GM12878 (cell line): ENCODE results near the gene EDA2R. TPM values are rescaled to one million over a fixed set of nuclear protein-coding genes. Genes with fewer than 3 reads are reported as not detected.

Experiments
- ATAC-seq: fragments of 200-7000 bp; cut with Tn5 transposase; 3 replicates; pipeline ENCODE4 v1.9.1; 2020; ENCODE audit warnings: mild to moderate bottlenecking, moderate library complexity
- BruUV-seq: library from RNA; stranded (reverse); fragments of 400-500 nt; replicated peaks from 2 replicates; lab custom pipeline; 2021; lab: Mats Ljungman, UMichigan
- CTCF ChIA-PET: fragments of 300-600 bp; sonication (Branson Sonifier 250); formaldehyde crosslinking; extraction: SDS; loops from one replicate; lab custom pipeline; 2021; ENCODE audit warnings: inconsistent platforms; lab: Yijun Ruan, JAX
- POLR2A ChIA-PET: fragments of 350-600 bp; formaldehyde crosslinking; extraction: SDS; loops from one replicate; lab custom pipeline; 2021; ENCODE audit warnings: inconsistent platforms; lab: Charles Lee
- RAD21 ChIA-PET: fragments of 300-600 bp; sonication (Branson Sonifier 250); formaldehyde crosslinking; loops from one replicate; lab custom pipeline; 2023; ENCODE audit warnings: antibody characterized with exemption; ENCODE audit not compliant: unreplicated experiment; lab: Charles Lee
- SMC1A ChIA-PET: fragments of 300-600 bp; sonication (Branson Sonifier 250); formaldehyde crosslinking; loops from one replicate; lab custom pipeline; 2023; ENCODE audit not compliant: unreplicated experiment, uncharacterized antibody; lab: Charles Lee
- DNase-seq: peaks from one replicate; pipeline ENCODE4 v3.0.0-alpha.2; 2011; ENCODE audit warnings: low read depth, low spot score
- FAIRE-seq: peaks from 3 replicates; lab custom pipeline; 2011; peaks lifted over from hg19 to GRCh38; lab: Jason Lieb, UNC
- H2AFZ ChIP-seq: 2 replicates; pipeline ENCODE4 v1.6.0; 2011; ENCODE audit warnings: low read depth, low read length, control low read depth; ENCODE audit not compliant: control insufficient read depth
- H3K27ac ChIP-seq: 2 replicates; pipeline ENCODE4 v1.5.1; 2011; ENCODE audit warnings: control low read depth; ENCODE audit not compliant: control insufficient read depth, insufficient read depth
- H3K27me3 ChIP-seq, 2 experiments: replicated peaks in 1 of 2; 2 replicates each; pipeline versions ENCODE4 v1.6.0 to v1.6.1; 2011; ENCODE audit warnings: low read length in 1 of 2; ENCODE audit not compliant: control insufficient read depth in 2 of 2, insufficient read depth in 2 of 2
- H3K36me3 ChIP-seq, 2 experiments: 2 replicates each; pipeline ENCODE4 v1.5.1; 2011; ENCODE audit warnings: low read length in 1 of 2; ENCODE audit not compliant: control insufficient read depth in 2 of 2, insufficient read depth in 2 of 2
- H3K4me1 ChIP-seq: 2 replicates; pipeline ENCODE4 v1.6.1; 2011; ENCODE audit warnings: mild to moderate bottlenecking, low read length, moderate library complexity, mixed read lengths; ENCODE audit not compliant: control insufficient read depth, insufficient read depth
- H3K4me2 ChIP-seq: 2 replicates; pipeline ENCODE4 v1.6.0; 2011; ENCODE audit warnings: control low read depth; ENCODE audit not compliant: control insufficient read depth, insufficient read depth
- H3K4me3 ChIP-seq: fragments of 200-600 bp; sonication (generic); 2 replicates; pipeline ENCODE4 v1.5.1; 2016
- H3K79me2 ChIP-seq: 2 replicates; pipeline ENCODE4 v1.6.0; 2011; ENCODE audit warnings: low read length; ENCODE audit not compliant: control insufficient read depth, insufficient read depth
- H3K9ac ChIP-seq: 2 replicates; pipeline ENCODE4 v1.8.0; 2011; ENCODE audit warnings: low read length, control low read depth, mixed read lengths; ENCODE audit not compliant: control insufficient read depth, insufficient read depth
- H3K9me3 ChIP-seq: replicated peaks from 3 replicates; pipeline ENCODE4 v1.5.1; 2011; ENCODE audit warnings: mild to moderate bottlenecking, low read length; ENCODE audit not compliant: control insufficient read depth, insufficient read depth
- H4K20me1 ChIP-seq: 2 replicates; pipeline ENCODE4 v1.6.0; 2011; ENCODE audit not compliant: control insufficient read depth, insufficient read depth
- EZH2 ChIP-seq: IDR thresholded peaks from 2 replicates; pipeline ENCODE4 v1.6.1; 2012; ENCODE audit warnings: low read depth, mild to moderate bottlenecking, control low read depth, inconsistent platforms, low read length, borderline replicate concordance; ENCODE audit not compliant: control insufficient read depth
- MTA2 ChIP-seq: fragments of 450-650 bp; IDR thresholded peaks from 2 replicates; pipeline ENCODE4 v1.6.1; 2016; ENCODE audit warnings: low read depth, mild to moderate bottlenecking, moderate library complexity
- STAT1 ChIP-seq: fragments of 450-650 bp; conservative IDR thresholded peaks from 2 replicates; pipeline ENCODE4 v1.6.1; 2014; ENCODE audit warnings: antibody characterized with exemption, mild to moderate bottlenecking
- ZNF217 ChIP-seq: fragments of 450-650 bp; IDR thresholded peaks from 2 replicates; pipeline ENCODE4 v1.6.1; 2017; ENCODE audit warnings: antibody characterized with exemption, mild to moderate bottlenecking
- ZZZ3 ChIP-seq: IDR thresholded peaks from 2 replicates; pipeline ENCODE4 v1.6.1; 2011; ENCODE audit warnings: low read depth; ENCODE audit not compliant: control insufficient read depth, insufficient read length
- in situ Hi-C: fragments of 300-500 bp; cut with MboI; formaldehyde crosslinking; loops from 9 replicates; pipeline ENCODE4 v1.14.3; 2018; ENCODE audit warnings: mixed read lengths
- intact Hi-C: fragments of 100-400 bp; cut with micrococcal nuclease; formaldehyde crosslinking; loops from one replicate; pipeline ENCODE4 v1.14.2; 2022; ENCODE audit not compliant: unreplicated experiment
- polyA plus RNA-seq, 11 experiments: library from polyadenylated mRNA; depleted of rRNA in 4 of 11; unstranded in 6 of 11; stranded (reverse) in 5 of 11; fragments of >200 nt; fragmentation: Nextera tagmentation in 4 of 11; fragmentation: Illumina TruSeq in 1 of 11; extraction: Ambion mirVana in 4 of 11; extraction: Trizol in 1 of 11; gene quantifications; 1 replicate in 1 of 11; 2 replicates in 10 of 11; pipeline versions ENCODE4 v1.2.1 to v1.2.3, GENCODE V29; 2011 to 2016; ENCODE audit warnings: inconsistent platforms in 2 of 11, missing spikeins in 2 of 11, low read depth in 1 of 11
- small RNA-seq: library from RNA; depleted of rRNA; stranded (forward); fragments of <200 nt; gene quantifications from one replicate; pipeline ENCODE3, GENCODE V24; 2014
- total RNA-seq, 4 experiments: library from RNA; depleted of rRNA in 3 of 4; stranded (reverse); fragments of >200 nt in 3 of 4; fragmentation: Illumina TruSeq in 1 of 4; extraction: Trizol in 1 of 4; gene quantifications; 2 replicates each; pipeline versions ENCODE4 v1.2.1 to v1.2.3, GENCODE V29; 2013 to 2021
- TF ChIP-seq, protein P1 (sequence below): fragments of 450-650 bp; IDR thresholded peaks from 2 replicates; pipeline ENCODE4 v1.6.1; 2017; ENCODE audit warnings: mild to moderate bottlenecking, moderate library complexity
- TF ChIP-seq, protein P2 (sequence below): fragments of 150-350 bp; IDR thresholded peaks from 2 replicates; pipeline ENCODE4 v1.6.1; 2016; ENCODE audit warnings: low read depth, low read length

The EDA2R gene
- total and polyA plus RNA-seq, 10 of the 15 experiments (the other 5 are each of a cell fraction or from before 2014, with no cell fraction given), result 3.3 to 33.5 (median 8.4) TPM

DNA sequence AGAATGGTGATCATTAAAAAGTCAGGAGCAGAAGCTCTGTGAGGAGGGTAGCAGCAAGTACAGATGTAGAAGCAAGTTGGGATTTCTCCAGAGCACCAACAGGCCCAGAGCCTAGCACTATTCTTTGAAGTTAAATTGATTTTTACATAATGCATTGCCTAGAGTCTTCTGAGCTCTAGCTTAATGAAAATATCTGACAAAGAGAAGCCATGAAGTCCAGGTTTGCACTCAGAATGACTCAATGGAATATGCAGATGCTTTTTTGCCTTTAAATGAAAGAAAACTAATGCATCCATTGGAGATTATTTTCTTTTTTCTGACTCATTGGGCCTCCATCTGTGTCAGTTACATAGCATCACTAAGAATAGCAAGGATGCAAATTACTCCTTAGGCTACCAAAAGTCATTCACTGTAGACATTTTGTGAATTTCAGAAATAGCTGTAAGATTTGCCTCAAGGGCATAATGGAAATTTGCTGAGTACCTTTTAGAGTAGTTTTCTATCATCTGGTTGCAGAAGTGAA, 91.0 kb downstream of the EDA2R start:
- TF ChIP-seq, protein P1, sequence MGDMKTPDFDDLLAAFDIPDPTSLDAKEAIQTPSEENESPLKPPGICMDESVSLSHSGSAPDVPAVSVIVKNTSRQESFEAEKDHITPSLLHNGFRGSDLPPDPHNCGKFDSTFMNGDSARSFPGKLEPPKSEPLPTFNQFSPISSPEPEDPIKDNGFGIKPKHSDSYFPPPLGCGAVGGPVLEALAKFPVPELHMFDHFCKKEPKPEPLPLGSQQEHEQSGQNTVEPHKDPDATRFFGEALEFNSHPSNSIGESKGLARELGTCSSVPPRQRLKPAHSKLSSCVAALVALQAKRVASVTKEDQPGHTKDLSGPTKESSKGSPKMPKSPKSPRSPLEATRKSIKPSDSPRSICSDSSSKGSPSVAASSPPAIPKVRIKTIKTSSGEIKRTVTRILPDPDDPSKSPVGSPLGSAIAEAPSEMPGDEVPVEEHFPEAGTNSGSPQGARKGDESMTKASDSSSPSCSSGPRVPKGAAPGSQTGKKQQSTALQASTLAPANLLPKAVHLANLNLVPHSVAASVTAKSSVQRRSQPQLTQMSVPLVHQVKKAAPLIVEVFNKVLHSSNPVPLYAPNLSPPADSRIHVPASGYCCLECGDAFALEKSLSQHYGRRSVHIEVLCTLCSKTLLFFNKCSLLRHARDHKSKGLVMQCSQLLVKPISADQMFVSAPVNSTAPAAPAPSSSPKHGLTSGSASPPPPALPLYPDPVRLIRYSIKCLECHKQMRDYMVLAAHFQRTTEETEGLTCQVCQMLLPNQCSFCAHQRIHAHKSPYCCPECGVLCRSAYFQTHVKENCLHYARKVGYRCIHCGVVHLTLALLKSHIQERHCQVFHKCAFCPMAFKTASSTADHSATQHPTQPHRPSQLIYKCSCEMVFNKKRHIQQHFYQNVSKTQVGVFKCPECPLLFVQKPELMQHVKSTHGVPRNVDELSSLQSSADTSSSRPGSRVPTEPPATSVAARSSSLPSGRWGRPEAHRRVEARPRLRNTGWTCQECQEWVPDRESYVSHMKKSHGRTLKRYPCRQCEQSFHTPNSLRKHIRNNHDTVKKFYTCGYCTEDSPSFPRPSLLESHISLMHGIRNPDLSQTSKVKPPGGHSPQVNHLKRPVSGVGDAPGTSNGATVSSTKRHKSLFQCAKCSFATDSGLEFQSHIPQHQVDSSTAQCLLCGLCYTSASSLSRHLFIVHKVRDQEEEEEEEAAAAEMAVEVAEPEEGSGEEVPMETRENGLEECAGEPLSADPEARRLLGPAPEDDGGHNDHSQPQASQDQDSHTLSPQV, result no peak
- TF ChIP-seq ZNF217, result no peak
- TF ChIP-seq, protein P2, sequence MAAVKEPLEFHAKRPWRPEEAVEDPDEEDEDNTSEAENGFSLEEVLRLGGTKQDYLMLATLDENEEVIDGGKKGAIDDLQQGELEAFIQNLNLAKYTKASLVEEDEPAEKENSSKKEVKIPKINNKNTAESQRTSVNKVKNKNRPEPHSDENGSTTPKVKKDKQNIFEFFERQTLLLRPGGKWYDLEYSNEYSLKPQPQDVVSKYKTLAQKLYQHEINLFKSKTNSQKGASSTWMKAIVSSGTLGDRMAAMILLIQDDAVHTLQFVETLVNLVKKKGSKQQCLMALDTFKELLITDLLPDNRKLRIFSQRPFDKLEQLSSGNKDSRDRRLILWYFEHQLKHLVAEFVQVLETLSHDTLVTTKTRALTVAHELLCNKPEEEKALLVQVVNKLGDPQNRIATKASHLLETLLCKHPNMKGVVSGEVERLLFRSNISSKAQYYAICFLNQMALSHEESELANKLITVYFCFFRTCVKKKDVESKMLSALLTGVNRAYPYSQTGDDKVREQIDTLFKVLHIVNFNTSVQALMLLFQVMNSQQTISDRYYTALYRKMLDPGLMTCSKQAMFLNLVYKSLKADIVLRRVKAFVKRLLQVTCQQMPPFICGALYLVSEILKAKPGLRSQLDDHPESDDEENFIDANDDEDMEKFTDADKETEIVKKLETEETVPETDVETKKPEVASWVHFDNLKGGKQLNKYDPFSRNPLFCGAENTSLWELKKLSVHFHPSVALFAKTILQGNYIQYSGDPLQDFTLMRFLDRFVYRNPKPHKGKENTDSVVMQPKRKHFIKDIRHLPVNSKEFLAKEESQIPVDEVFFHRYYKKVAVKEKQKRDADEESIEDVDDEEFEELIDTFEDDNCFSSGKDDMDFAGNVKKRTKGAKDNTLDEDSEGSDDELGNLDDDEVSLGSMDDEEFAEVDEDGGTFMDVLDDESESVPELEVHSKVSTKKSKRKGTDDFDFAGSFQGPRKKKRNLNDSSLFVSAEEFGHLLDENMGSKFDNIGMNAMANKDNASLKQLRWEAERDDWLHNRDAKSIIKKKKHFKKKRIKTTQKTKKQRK, result no peak
- no peak for TF ChIP-seq ZZZ3
- no peak for TF ChIP-seq MTA2
- no peak for TF ChIP-seq EZH2
- no peak for TF ChIP-seq STAT1
- TF ChIP-seq, all 136 proteins: peak for 0

More for the DNA sequence above, 91.0 kb downstream of the EDA2R start:
- Histone ChIP-seq H3K36me3 (no peaks in the 10 kb centered on the region), H3K4me3 (no peak overlapping the region), H3K27ac (no peak overlapping the region), H2AFZ (no peak overlapping the region), H3K27me3 (no peaks in the 10 kb centered on the region), H4K20me1 (no peaks in the 10 kb centered on the region), H3K79me2 (no peaks in the 10 kb centered on the region), H3K4me2 (no peak overlapping the region), H3K4me1 (no peaks in the 10 kb centered on the region), H3K9me3 (no peaks in the 10 kb centered on the region), H3K9ac (no peak overlapping the region)
- SMC1A ChIA-PET, result no interaction called here
- CTCF ChIA-PET, result no interaction called here
- RAD21 ChIA-PET, result no interaction called here
- ATAC-seq, result no peak
- BruUV-seq, result no TSS peak
- intact Hi-C loops, result no loop called here
- DNase-seq, result no peak
- POLR2A ChIA-PET, result no interaction called here
- FAIRE-seq, result no peak
- in situ Hi-C loops, result no loop called here

Small RNA genes lying within 50 kb of the gene (small RNA-seq; reads per million reads assigned to genes)
- gene RNU6-394P, result not detected
